Peyer's patch (tissue), 4 donors: Measurements from ENCODE around the gene NXPE1.

ENCODE experiments used
- CTCF ChIP-seq, 6 experiments: fragments of 450-650 bp in 4 of 6; fragments of 200-600 bp in 2 of 6; sonication (generic) in 1 of 6; IDR thresholded peaks; one replicate each; pipeline ENCODE4 v1.5.1; 2017 to 2019; ENCODE audit warnings: antibody characterized with exemption in 6 of 6, mild to moderate bottlenecking in 3 of 6, moderate library complexity in 1 of 6
- POLR2A ChIP-seq, 2 donors: fragments of 450-650 bp; IDR thresholded peaks; one replicate each; pipeline ENCODE4 v1.5.1; 2017; ENCODE audit warnings: antibody characterized with exemption in 2 of 2, mild to moderate bottlenecking in 2 of 2, moderate library complexity in 2 of 2

GRCh38 chr11:114483929-114484328 lies 75.8 kb downstream of the NXPE1 start:
- no peak for TF ChIP-seq CTCF (IDR thresholded peaks at IDR 0.05)
- no peak for TF ChIP-seq POLR2A (IDR thresholded peaks at IDR 0.05)
